HepG2 (cell line): ENCODE data around the gene MDP1. TPM values are rescaled to one million over a fixed set of nuclear protein-coding genes. Genes with fewer than 3 reads are reported as not detected.

Experiments used
- GTF3A ChIP-seq: sonication (generic); formaldehyde crosslinking; conservative IDR thresholded peaks from 2 replicates; pipeline ENCODE4 v1.4.0; 2020; ENCODE audit warnings: mild to moderate bottlenecking, missing genetic modification reagents
- HOMEZ ChIP-seq: IDR thresholded peaks from 2 replicates; pipeline ENCODE4 v1.6.1; 2016; ENCODE audit warnings: low read depth
- IKZF1 ChIP-seq: fragments of 450-650 bp; IDR thresholded peaks from 2 replicates; pipeline ENCODE4 v1.7.1; 2016
- MAFK ChIP-seq, 2 experiments: IDR thresholded peaks in 1 of 2; conservative IDR thresholded peaks in 1 of 2; 2 replicates each; pipeline ENCODE4 v1.6.1; 2011; ENCODE audit warnings: improper control_type of control experiment in 2 of 2, low read length in 2 of 2
- NAIF1 ChIP-seq: sonication (generic); formaldehyde crosslinking; IDR thresholded peaks from 2 replicates; pipeline ENCODE4 v1.5.0; 2020; ENCODE audit warnings: mild to moderate bottlenecking, missing genetic modification reagents, borderline replicate concordance
- NFKB2 ChIP-seq: sonication (generic); formaldehyde crosslinking; IDR thresholded peaks from 2 replicates; pipeline ENCODE4 v1.4.0; 2020; ENCODE audit warnings: missing genetic modification reagents, borderline replicate concordance
- RXRA ChIP-seq: sonication (generic); formaldehyde crosslinking; IDR thresholded peaks from 2 replicates; pipeline ENCODE4 v1.5.1; 2020; ENCODE audit warnings: missing genetic modification reagents
- ZBTB21 ChIP-seq: sonication (generic); formaldehyde crosslinking; IDR thresholded peaks from 2 replicates; pipeline ENCODE4 v1.4.0; 2020; ENCODE audit warnings: missing genetic modification reagents
- ZC3H4 ChIP-seq: sonication (generic); formaldehyde crosslinking; IDR thresholded peaks from 2 replicates; pipeline ENCODE4 v1.4.0; 2020; ENCODE audit warnings: missing genetic modification reagents, borderline replicate concordance
- ZMYM4 ChIP-seq: sonication (generic); formaldehyde crosslinking; IDR thresholded peaks from 2 replicates; pipeline ENCODE4 v1.8.1; 2023; ENCODE audit warnings: mild to moderate bottlenecking, missing genetic modification reagents
- ZNF180 ChIP-seq: sonication (generic); formaldehyde crosslinking; IDR thresholded peaks from 2 replicates; pipeline ENCODE4 v1.4.0; 2020; ENCODE audit warnings: low read depth, missing genetic modification reagents, borderline replicate concordance
- ZNF207 ChIP-seq: fragments of 450-650 bp; IDR thresholded peaks from 2 replicates; pipeline ENCODE4 v1.6.1; 2016; ENCODE audit warnings: antibody characterized with exemption, borderline replicate concordance
- ZNF451 ChIP-seq: sonication (generic); formaldehyde crosslinking; IDR thresholded peaks from 2 replicates; pipeline ENCODE4 v1.5.0; 2020; ENCODE audit warnings: mild to moderate bottlenecking, missing genetic modification reagents
- ZNF850 ChIP-seq: sonication (generic); formaldehyde crosslinking; conservative IDR thresholded peaks from 2 replicates; pipeline ENCODE4 v1.9.0; 2021; ENCODE audit warnings: mild to moderate bottlenecking, missing genetic modification reagents
- polyA plus RNA-seq, 8 experiments: library from polyadenylated mRNA; depleted of rRNA in 3 of 8; stranded (reverse) in 7 of 8; unstranded in 1 of 8; fragments of >200 nt; fragmentation: Illumina TruSeq in 4 of 8; extraction: Trizol in 4 of 8; gene quantifications; 2 replicates each; pipeline versions ENCODE4 v1.2.1 to v1.2.3, GENCODE V29; 2011 to 2016; ENCODE audit warnings: low read depth in 4 of 8, missing spikeins in 1 of 8, mixed read lengths in 1 of 8; ENCODE audit not compliant: insufficient read depth in 1 of 8
- total RNA-seq, 5 experiments: library from RNA; depleted of rRNA; stranded (reverse); fragments of >200 nt; fragmentation: Illumina TruSeq; extraction: Trizol; gene quantifications; 2 replicates each; pipeline ENCODE4 v1.2.3, GENCODE V29; 2016; ENCODE audit warnings: low read depth in 1 of 5
- TF ChIP-seq, protein P1 (sequence below): sonication (generic); formaldehyde crosslinking; IDR thresholded peaks from 2 replicates; pipeline ENCODE4 v1.5.0; 2020; ENCODE audit warnings: mild to moderate bottlenecking, missing genetic modification reagents, moderate library complexity
- TF ChIP-seq, protein P2 (sequence below): sonication (generic); formaldehyde crosslinking; conservative IDR thresholded peaks from 2 replicates; pipeline ENCODE4 v1.4.0; 2020; ENCODE audit warnings: missing genetic modification reagents
- TF ChIP-seq, protein P3 (sequence below): sonication (generic); formaldehyde crosslinking; IDR thresholded peaks from 2 replicates; pipeline ENCODE4 v1.5.0; 2020; ENCODE audit warnings: mild to moderate bottlenecking, missing genetic modification reagents
- TF ChIP-seq, protein P4 (sequence below): sonication (generic); formaldehyde crosslinking; IDR thresholded peaks from 2 replicates; pipeline ENCODE4 v1.9.0; 2021; ENCODE audit warnings: missing genetic modification reagents, mild to moderate bottlenecking, borderline replicate concordance
- TF ChIP-seq, protein P5 (sequence below): sonication (generic); formaldehyde crosslinking; IDR thresholded peaks from 2 replicates; pipeline ENCODE4 v1.8.1; 2023; ENCODE audit warnings: missing genetic modification reagents, mild to moderate bottlenecking, borderline replicate concordance

Gene MDP1
- total and polyA plus RNA-seq, 2 of the 13 experiments (the other 11 are each of a cell fraction or from before 2014, with no cell fraction given) = 44.1 to 48.7 TPM

GRCh38 chr14:24231263-24232120, 15.6 kb upstream of the MDP1 start (continued):
- no peak for TF ChIP-seq HOMEZ
- TF ChIP-seq, protein P1, sequence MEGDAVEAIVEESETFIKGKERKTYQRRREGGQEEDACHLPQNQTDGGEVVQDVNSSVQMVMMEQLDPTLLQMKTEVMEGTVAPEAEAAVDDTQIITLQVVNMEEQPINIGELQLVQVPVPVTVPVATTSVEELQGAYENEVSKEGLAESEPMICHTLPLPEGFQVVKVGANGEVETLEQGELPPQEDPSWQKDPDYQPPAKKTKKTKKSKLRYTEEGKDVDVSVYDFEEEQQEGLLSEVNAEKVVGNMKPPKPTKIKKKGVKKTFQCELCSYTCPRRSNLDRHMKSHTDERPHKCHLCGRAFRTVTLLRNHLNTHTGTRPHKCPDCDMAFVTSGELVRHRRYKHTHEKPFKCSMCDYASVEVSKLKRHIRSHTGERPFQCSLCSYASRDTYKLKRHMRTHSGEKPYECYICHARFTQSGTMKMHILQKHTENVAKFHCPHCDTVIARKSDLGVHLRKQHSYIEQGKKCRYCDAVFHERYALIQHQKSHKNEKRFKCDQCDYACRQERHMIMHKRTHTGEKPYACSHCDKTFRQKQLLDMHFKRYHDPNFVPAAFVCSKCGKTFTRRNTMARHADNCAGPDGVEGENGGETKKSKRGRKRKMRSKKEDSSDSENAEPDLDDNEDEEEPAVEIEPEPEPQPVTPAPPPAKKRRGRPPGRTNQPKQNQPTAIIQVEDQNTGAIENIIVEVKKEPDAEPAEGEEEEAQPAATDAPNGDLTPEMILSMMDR (CRISPR knock-in tag) = no peak
- no peak for TF ChIP-seq ZNF850
- no peak for TF ChIP-seq ZMYM4 (CRISPR knock-in tag)
- no peak for TF ChIP-seq IKZF1
- TF ChIP-seq, protein P2, sequence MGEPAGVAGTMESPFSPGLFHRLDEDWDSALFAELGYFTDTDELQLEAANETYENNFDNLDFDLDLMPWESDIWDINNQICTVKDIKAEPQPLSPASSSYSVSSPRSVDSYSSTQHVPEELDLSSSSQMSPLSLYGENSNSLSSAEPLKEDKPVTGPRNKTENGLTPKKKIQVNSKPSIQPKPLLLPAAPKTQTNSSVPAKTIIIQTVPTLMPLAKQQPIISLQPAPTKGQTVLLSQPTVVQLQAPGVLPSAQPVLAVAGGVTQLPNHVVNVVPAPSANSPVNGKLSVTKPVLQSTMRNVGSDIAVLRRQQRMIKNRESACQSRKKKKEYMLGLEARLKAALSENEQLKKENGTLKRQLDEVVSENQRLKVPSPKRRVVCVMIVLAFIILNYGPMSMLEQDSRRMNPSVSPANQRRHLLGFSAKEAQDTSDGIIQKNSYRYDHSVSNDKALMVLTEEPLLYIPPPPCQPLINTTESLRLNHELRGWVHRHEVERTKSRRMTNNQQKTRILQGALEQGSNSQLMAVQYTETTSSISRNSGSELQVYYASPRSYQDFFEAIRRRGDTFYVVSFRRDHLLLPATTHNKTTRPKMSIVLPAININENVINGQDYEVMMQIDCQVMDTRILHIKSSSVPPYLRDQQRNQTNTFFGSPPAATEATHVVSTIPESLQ (CRISPR knock-in tag) = no peak
- TF ChIP-seq, protein P3, sequence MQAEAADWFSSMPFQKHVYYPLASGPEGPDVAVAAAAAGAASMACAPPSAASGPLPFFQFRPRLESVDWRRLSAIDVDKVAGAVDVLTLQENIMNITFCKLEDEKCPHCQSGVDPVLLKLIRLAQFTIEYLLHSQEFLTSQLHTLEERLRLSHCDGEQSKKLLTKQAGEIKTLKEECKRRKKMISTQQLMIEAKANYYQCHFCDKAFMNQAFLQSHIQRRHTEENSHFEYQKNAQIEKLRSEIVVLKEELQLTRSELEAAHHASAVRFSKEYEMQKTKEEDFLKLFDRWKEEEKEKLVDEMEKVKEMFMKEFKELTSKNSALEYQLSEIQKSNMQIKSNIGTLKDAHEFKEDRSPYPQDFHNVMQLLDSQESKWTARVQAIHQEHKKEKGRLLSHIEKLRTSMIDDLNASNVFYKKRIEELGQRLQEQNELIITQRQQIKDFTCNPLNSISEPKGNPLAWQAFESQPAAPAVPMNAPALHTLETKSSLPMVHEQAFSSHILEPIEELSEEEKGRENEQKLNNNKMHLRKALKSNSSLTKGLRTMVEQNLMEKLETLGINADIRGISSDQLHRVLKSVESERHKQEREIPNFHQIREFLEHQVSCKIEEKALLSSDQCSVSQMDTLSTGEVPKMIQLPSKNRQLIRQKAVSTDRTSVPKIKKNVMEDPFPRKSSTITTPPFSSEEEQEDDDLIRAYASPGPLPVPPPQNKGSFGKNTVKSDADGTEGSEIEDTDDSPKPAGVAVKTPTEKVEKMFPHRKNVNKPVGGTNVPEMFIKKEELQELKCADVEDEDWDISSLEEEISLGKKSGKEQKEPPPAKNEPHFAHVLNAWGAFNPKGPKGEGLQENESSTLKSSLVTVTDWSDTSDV (CRISPR knock-in tag) = no peak
- no peak for TF ChIP-seq RXRA (CRISPR knock-in tag)
- TF ChIP-seq ZNF207 = no peak
- TF ChIP-seq ZNF451 = peak; percentile 33; the same call in 1 of the 2 replicates
- peak; percentile 42 to 62; a peak in 3 of 4 replicates for TF ChIP-seq MAFK (conservative IDR thresholded peaks at IDR 0.05 in 1 of 2, IDR thresholded peaks at IDR 0.05 in 1 of 2; ENCODE audit: low read length in 2 of 2)
- TF ChIP-seq, protein P4, sequence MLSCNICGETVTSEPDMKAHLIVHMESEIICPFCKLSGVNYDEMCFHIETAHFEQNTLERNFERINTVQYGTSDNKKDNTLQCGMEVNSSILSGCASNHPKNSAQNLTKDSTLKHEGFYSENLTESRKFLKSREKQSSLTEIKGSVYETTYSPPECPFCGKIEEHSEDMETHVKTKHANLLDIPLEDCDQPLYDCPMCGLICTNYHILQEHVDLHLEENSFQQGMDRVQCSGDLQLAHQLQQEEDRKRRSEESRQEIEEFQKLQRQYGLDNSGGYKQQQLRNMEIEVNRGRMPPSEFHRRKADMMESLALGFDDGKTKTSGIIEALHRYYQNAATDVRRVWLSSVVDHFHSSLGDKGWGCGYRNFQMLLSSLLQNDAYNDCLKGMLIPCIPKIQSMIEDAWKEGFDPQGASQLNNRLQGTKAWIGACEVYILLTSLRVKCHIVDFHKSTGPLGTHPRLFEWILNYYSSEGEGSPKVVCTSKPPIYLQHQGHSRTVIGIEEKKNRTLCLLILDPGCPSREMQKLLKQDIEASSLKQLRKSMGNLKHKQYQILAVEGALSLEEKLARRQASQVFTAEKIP = no peak
- TF ChIP-seq ZC3H4 (CRISPR knock-in tag) = peak; percentile 92
- no peak; the same call in 1 of the 2 replicates for TF ChIP-seq ZNF180 (CRISPR knock-in tag)
- no peak for TF ChIP-seq ZBTB21 (CRISPR knock-in tag)
- TF ChIP-seq NFKB2 (CRISPR knock-in tag) = no peak
- TF ChIP-seq, protein P5, sequence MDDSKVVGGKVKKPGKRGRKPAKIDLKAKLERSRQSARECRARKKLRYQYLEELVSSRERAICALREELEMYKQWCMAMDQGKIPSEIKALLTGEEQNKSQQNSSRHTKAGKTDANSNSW = no peak
- TF ChIP-seq GTF3A (CRISPR knock-in tag) = 0 out of 2 replicates have a peak, but pooled peaks have one; percentile 94
- peak; percentile 77 for TF ChIP-seq NAIF1
